Natural killer cell (primary cell): ENCODE measurements around the gene MUC2. TPM values are rescaled to one million over a fixed set of nuclear protein-coding genes. Genes with fewer than 3 reads are reported as not detected.

ENCODE experiments used
- ATAC-seq, 3 donors: fragments of 150-1000 bp in 2 of 3; fragments of 200-7000 bp in 1 of 3; cut with Tn5 transposase; 1 replicate in 1 of 3; 2 replicates in 2 of 3; pipeline ENCODE4 v1.10.0; 2021; ENCODE audit warnings: mild to moderate bottlenecking in 2 of 3, moderate library complexity in 2 of 3
- DNase-seq, 2 donors: peaks; one replicate each; pipeline versions ENCODE4 v3.0.0 to v3.0.0-alpha.2; 2013 to 2021; ENCODE audit warnings: mixed read lengths in 1 of 2
- H3K27ac ChIP-seq: one replicate; pipeline ENCODE4 v1.5.1; 2013; ENCODE audit warnings: mild to moderate bottlenecking, low read length
- H3K27me3 ChIP-seq: one replicate; pipeline ENCODE4 v1.6.1; 2013; ENCODE audit warnings: low read length; ENCODE audit not compliant: control insufficient read depth, insufficient read depth
- H3K36me3 ChIP-seq: one replicate; pipeline ENCODE4 v1.6.1; 2013; ENCODE audit warnings: low read length; ENCODE audit not compliant: control insufficient read depth, insufficient read depth
- H3K4me1 ChIP-seq: one replicate; pipeline ENCODE4 v1.6.1; 2013; ENCODE audit warnings: low read length; ENCODE audit not compliant: control insufficient read depth, insufficient read depth
- H3K4me3 ChIP-seq: one replicate; pipeline ENCODE4 v1.5.1; 2013; ENCODE audit warnings: low read length
- H3K9me3 ChIP-seq: one replicate; pipeline ENCODE4 v1.6.1; 2013; ENCODE audit warnings: low read length; ENCODE audit not compliant: control insufficient read depth, insufficient read depth
- H3K27ac Mint-ChIP-seq, 2 donors: one replicate each; pipeline ENCODE4 v1.8.0; 2022; ENCODE audit warnings: mild to moderate bottlenecking in 2 of 2, mixed read lengths in 2 of 2, moderate library complexity in 1 of 2
- H3K27me3 Mint-ChIP-seq, 2 donors: one replicate each; pipeline ENCODE4 v1.8.0; 2022; ENCODE audit warnings: low read depth in 2 of 2, mixed read lengths in 2 of 2
- H3K36me3 Mint-ChIP-seq: one replicate; pipeline ENCODE4 v1.8.0; 2022; ENCODE audit warnings: mixed read lengths
- H3K4me1 Mint-ChIP-seq, 2 donors: one replicate each; pipeline ENCODE4 v1.8.0; 2022; ENCODE audit warnings: mixed read lengths in 2 of 2
- H3K4me3 Mint-ChIP-seq: one replicate; pipeline ENCODE4 v1.8.0; 2022; ENCODE audit warnings: mild to moderate bottlenecking, moderate library complexity, mixed read lengths
- H3K9me3 Mint-ChIP-seq, 2 donors: one replicate each; pipeline ENCODE4 v1.8.0; 2022; ENCODE audit warnings: mixed read lengths in 2 of 2
- CTCF ChIP-seq: fragments of 200-600 bp; IDR thresholded peaks from one replicate; pipeline ENCODE4 v1.8.0; 2022; ENCODE audit warnings: antibody characterized with exemption
- WGBS: methylation state at CpG from one replicate; pipeline ENCODE4 v1.1.7; 2013; ENCODE audit warnings: missing lambda C conversion rate; ENCODE audit not compliant: insufficient coverage; 5-methylcytosine and 5-hydroxymethylcytosine counted together
- intact Hi-C: fragments of 100-400 bp; cut with micrococcal nuclease; formaldehyde crosslinking; loops from one replicate; pipeline ENCODE4 v1.14.2; 2022
- total RNA-seq, 4 donors: library from RNA; stranded (reverse); fragments of 120-200 nt in 1 of 4; gene quantifications; one replicate each; pipeline versions ENCODE4 v1.2.3 to v1.2.4, GENCODE V29; 2013 to 2022

The MUC2 gene
- total RNA-seq, 3 donors from 2014 or later (not counting 1 experiment from before 2014, with no cell fraction given) = not detected

GRCh38 chr11:1121331-1121812, 46.7 kb downstream of the MUC2 start:
- Mint-ChIP-seq H3K27ac (no peak overlapping the region), H3K9me3 (peaks cover 3 to 16% of the 10 kb centered on the region in 2 donors), H3K36me3 (no peaks in the 10 kb centered on the region), H3K4me3 (no peak overlapping the region), H3K27me3 (peaks cover 0 to 3% of the 10 kb centered on the region in 2 donors), H3K4me1 (peaks cover 0 to 4% of the 10 kb centered on the region in 2 donors)
- ATAC-seq = no peak
- TF ChIP-seq CTCF = no peak
- Histone ChIP-seq H3K4me1 (no peaks in the 10 kb centered on the region), H3K36me3 (no peaks in the 10 kb centered on the region), H3K4me3 (no peak overlapping the region), H3K27ac (no peak overlapping the region), H3K27me3 (no peaks in the 10 kb centered on the region), H3K9me3 (no peaks in the 10 kb centered on the region)
- intact Hi-C loops = no loop called here
- no peak for DNase-seq
- WGBS = 85% methylated on average over 19 of the region's 19 CpGs

GRCh38 chr11:1121813-1122663, 47.4 kb downstream of the MUC2 start:
- intact Hi-C loops = no loop called here
- Histone ChIP-seq H3K4me3 (no peak overlapping the region), H3K27ac (no peak overlapping the region), H3K36me3 (no peaks in the 10 kb centered on the region), H3K9me3 (no peaks in the 10 kb centered on the region), H3K27me3 (no peaks in the 10 kb centered on the region), H3K4me1 (no peaks in the 10 kb centered on the region)
- H3K27ac Mint-ChIP-seq = no peak overlapping the region
- no peaks in the 10 kb centered on the region for H3K36me3 Mint-ChIP-seq
- ATAC-seq (no peak), DNase-seq (no peak)
- no peak for TF ChIP-seq CTCF
- H3K4me1 Mint-ChIP-seq = peaks cover 0 to 4% of the 10 kb centered on the region in 2 donors
- WGBS = 76% methylated on average over 28 of the region's 28 CpGs
- H3K4me3 Mint-ChIP-seq = no peak overlapping the region
- H3K27me3 Mint-ChIP-seq = peaks cover 0 to 3% of the 10 kb centered on the region in 2 donors
- peaks cover 3 to 16% of the 10 kb centered on the region in 2 donors for H3K9me3 Mint-ChIP-seq

GRCh38 chr11:1122664-1123002, 48.0 kb downstream of the MUC2 start:
- H3K27me3 ChIP-seq = no peaks in the 10 kb centered on the region
- no peak for DNase-seq
- H3K27ac Mint-ChIP-seq = no peak overlapping the region
- ATAC-seq = no peak
- no peak overlapping the region for H3K4me3 Mint-ChIP-seq
- TF ChIP-seq CTCF = no peak
- no peaks in the 10 kb centered on the region for H3K9me3 ChIP-seq
- H3K27ac ChIP-seq = no peak overlapping the region
- WGBS = 65% methylated on average over 7 of the region's 7 CpGs
- peaks cover 3 to 16% of the 10 kb centered on the region in 2 donors for H3K9me3 Mint-ChIP-seq
- no peaks in the 10 kb centered on the region for H3K36me3 Mint-ChIP-seq
- intact Hi-C loops = no loop called here
- no peaks in the 10 kb centered on the region for H3K4me1 ChIP-seq
- H3K4me3 ChIP-seq = no peak overlapping the region
- H3K36me3 ChIP-seq = no peaks in the 10 kb centered on the region
- H3K4me1 Mint-ChIP-seq = peaks cover 0 to 4% of the 10 kb centered on the region in 2 donors
- peaks cover 0 to 3% of the 10 kb centered on the region in 2 donors for H3K27me3 Mint-ChIP-seq
